Hindlimb muscle (tissue), 1 donor: ENCODE data around the gene STK33. TPM values are rescaled to one million over a fixed set of nuclear protein-coding genes. Genes with fewer than 3 reads are reported as not detected.
A peak's percentile ranks its signal among the peaks of the same experiment; 100 is the strongest.

Experiments
- DNase-seq: peaks from one replicate; pipeline ENCODE4 v3.0.0-alpha.2; 2013
- polyA plus RNA-seq: library from polyadenylated mRNA; unstranded; fragments of 120-200 nt; gene quantifications from one replicate; pipeline ENCODE4 v1.2.1, GENCODE V29; 2013; ENCODE audit not compliant: insufficient read length

The STK33 gene
- polyA plus RNA-seq, result 3.0 TPM

GRCh38 chr11:8593935-8594909 lies at the start of gene STK33:
Gene STK33 (minus strand): TSS chr11:8594228. CDS start chr11:8474905, 119,323 bp downstream.
- peak; percentile 27 for DNase-seq

GRCh38 chr11:8642196-8642841 lies 48.3 kb upstream of the STK33 start:
- DNase-seq, result no peak

GRCh38 chr11:8641332-8641731 lies 47.3 kb upstream of the STK33 start:
- DNase-seq, result no peak

GRCh38 chr11:8640267-8640906 lies 46.4 kb upstream of the STK33 start:
- DNase-seq, result no peak

GRCh38 chr11:8639655-8640054 lies 45.6 kb upstream of the STK33 start:
- no peak for DNase-seq

GRCh38 chr11:8638300-8638699 lies 44.3 kb upstream of the STK33 start:
- DNase-seq, result no peak

GRCh38 chr11:8636127-8636526 lies 42.1 kb upstream of the STK33 start:
- DNase-seq, result no peak

- DNase-seq, result no peak
These were observed 40.5 kb upstream of the STK33 start for GRCh38 chr11:8634498-8634897.

GRCh38 chr11:8631395-8632118 lies 37.5 kb upstream of the STK33 start:
- DNase-seq, result peak; percentile 56

GRCh38 chr11:8624698-8625097 lies 30.7 kb upstream of the STK33 start:
- DNase-seq, result no peak

- DNase-seq, result no peak
These were observed 27.1 kb upstream of the STK33 start for GRCh38 chr11:8621147-8621546.

GRCh38 chr11:8617063-8617462 lies 23.0 kb upstream of the STK33 start:
- no peak for DNase-seq

GRCh38 chr11:8615291-8616032 lies 21.4 kb upstream of the STK33 start:
- no peak for DNase-seq

- no peak for DNase-seq
These were observed 20.5 kb upstream of the STK33 start for GRCh38 chr11:8614497-8614896.

GRCh38 chr11:8613036-8613435 lies 19.0 kb upstream of the STK33 start:
- no peak for DNase-seq

- DNase-seq, result no peak
These were observed 18.5 kb upstream of the STK33 start for GRCh38 chr11:8612522-8612921.

GRCh38 chr11:8610532-8611116 lies 16.6 kb upstream of the STK33 start:
- no peak for DNase-seq

- no peak for DNase-seq
These were observed 14.6 kb upstream of the STK33 start for GRCh38 chr11:8608652-8609051.

- DNase-seq, result no peak
These were observed 12.0 kb upstream of the STK33 start for GRCh38 chr11:8605971-8606563.

GRCh38 chr11:8604078-8604723 lies 10.2 kb upstream of the STK33 start:
- DNase-seq, result peak; percentile 56
